T-helper 2 cell treated with Interferon-gamma antibody and Interleukin-4, amounts not matched to agents 5 μg/mL and 100 μg/mL, for 36 hours (primary cell): ENCODE results near the gene GHR.

Source experiments
- DNase-seq: peaks from one replicate; pipeline ENCODE4 v3.0.0; 2021; ENCODE audit warnings: low spot score
- H3K27ac Mint-ChIP-seq: one replicate; pipeline ENCODE4 v1.8.0; 2021; ENCODE audit warnings: mild to moderate bottlenecking, mixed read lengths
- H3K27me3 Mint-ChIP-seq: one replicate; pipeline ENCODE4 v1.8.0; 2021; ENCODE audit warnings: low read depth, mixed read lengths
- H3K36me3 Mint-ChIP-seq: one replicate; pipeline ENCODE4 v1.8.0; 2021; ENCODE audit warnings: low read depth, mixed read lengths
- H3K4me1 Mint-ChIP-seq: one replicate; pipeline ENCODE4 v1.8.0; 2021; ENCODE audit warnings: low read depth, mixed read lengths
- H3K4me3 Mint-ChIP-seq: one replicate; pipeline ENCODE4 v1.8.0; 2022; ENCODE audit warnings: mild to moderate bottlenecking, moderate library complexity, mixed read lengths
- H3K9me3 Mint-ChIP-seq: one replicate; pipeline ENCODE4 v1.8.0; 2021; ENCODE audit warnings: mixed read lengths

GHR gene

DNA sequence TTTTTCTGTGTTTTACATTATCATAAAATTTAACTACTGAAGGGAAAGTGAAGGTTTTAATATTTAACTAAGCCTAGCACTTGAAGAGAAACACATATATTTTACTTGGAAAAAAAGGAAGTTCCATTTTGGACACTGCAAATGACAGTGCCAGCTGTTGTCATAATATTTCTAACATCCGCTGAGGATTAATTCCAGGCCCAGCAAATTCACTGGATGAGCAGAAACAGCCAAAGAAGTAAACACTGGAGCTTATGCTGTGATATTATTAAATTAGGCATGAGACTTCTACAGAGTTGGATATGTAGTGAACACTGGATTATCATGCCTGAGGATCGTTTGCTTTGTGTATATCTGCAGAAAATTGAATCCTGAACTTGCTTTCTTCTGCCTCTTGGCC is 67.6 kb downstream of the GHR start:
- no peak overlapping the region for H3K27ac Mint-ChIP-seq

GRCh38 chr5:42491699-42492098 is 68.5 kb downstream of the GHR start:
- no peaks in the 10 kb centered on the region for H3K27me3 Mint-ChIP-seq

More for the DNA sequence above, 67.6 kb downstream of the GHR start:
- Mint-ChIP-seq H3K36me3 (no peaks in the 10 kb centered on the region), H3K4me1 (no peaks in the 10 kb centered on the region), H3K4me3 (no peak overlapping the region), H3K9me3 (no peaks in the 10 kb centered on the region), H3K27me3 (no peaks in the 10 kb centered on the region)
- DNase-seq, result no peak

DNA sequence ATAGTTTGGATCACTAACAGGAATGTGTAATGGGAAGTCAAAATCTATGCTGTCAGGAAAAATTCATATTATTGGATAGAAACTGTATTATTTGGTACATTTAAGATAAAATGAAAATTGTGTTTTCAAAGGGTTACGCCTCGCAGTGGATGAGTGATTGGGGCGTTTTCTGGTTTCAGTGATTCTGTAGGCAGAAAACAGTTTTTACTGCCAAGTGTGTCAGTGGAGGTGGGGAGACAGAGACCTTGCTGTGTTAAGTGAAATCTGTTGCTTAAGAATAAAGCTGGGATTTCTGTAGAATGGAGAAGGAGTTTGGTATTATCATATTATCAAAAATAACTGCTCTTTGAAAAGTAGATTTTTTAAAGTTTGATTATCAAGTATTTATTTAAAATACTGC is 69.7 kb downstream of the GHR start:
- H3K4me1 Mint-ChIP-seq, result no peaks in the 10 kb centered on the region
- H3K4me3 Mint-ChIP-seq, result no peak overlapping the region
- H3K36me3 Mint-ChIP-seq, result no peaks in the 10 kb centered on the region
- no peaks in the 10 kb centered on the region for H3K9me3 Mint-ChIP-seq
- no peak overlapping the region for H3K27ac Mint-ChIP-seq
- DNase-seq, result no peak
- no peaks in the 10 kb centered on the region for H3K27me3 Mint-ChIP-seq

More at GRCh38 chr5:42491699-42492098, 68.5 kb downstream of the GHR start:
- no peaks in the 10 kb centered on the region for H3K9me3 Mint-ChIP-seq
- DNase-seq, result no peak
- H3K36me3 Mint-ChIP-seq, result no peaks in the 10 kb centered on the region
- no peak overlapping the region for H3K4me3 Mint-ChIP-seq
- no peaks in the 10 kb centered on the region for H3K4me1 Mint-ChIP-seq
- no peak overlapping the region for H3K27ac Mint-ChIP-seq

GRCh38 chr5:42494414-42494813 is 71.2 kb downstream of the GHR start:
- H3K4me1 Mint-ChIP-seq, result no peaks in the 10 kb centered on the region
- H3K27me3 Mint-ChIP-seq, result no peaks in the 10 kb centered on the region
- H3K4me3 Mint-ChIP-seq, result no peak overlapping the region
- no peak overlapping the region for H3K27ac Mint-ChIP-seq
- no peaks in the 10 kb centered on the region for H3K36me3 Mint-ChIP-seq
- H3K9me3 Mint-ChIP-seq, result no peaks in the 10 kb centered on the region
- no peak for DNase-seq

DNA sequence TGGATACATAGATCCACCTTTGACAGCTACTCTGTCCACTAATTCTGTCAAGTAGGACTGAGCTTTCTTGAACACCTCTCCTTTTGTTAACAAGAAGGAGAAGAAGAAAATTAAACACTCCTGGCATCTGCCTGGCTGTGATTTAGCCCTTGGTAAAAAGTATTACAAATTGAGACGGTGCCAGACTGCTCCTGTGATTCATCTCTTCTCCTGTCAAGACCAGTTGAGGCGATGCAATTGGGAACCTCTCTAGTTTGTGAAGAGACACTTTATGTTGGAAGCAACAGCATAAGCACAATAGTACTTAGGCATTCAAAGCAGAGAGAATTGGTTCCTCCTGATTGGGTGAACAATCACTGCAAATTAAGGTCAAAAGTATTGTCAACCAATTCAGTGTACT is 72.7 kb downstream of the GHR start:
- no peak overlapping the region for H3K27ac Mint-ChIP-seq
- H3K27me3 Mint-ChIP-seq, result no peaks in the 10 kb centered on the region
- H3K4me1 Mint-ChIP-seq, result no peaks in the 10 kb centered on the region
- H3K9me3 Mint-ChIP-seq, result no peaks in the 10 kb centered on the region
- no peak overlapping the region for H3K4me3 Mint-ChIP-seq
- H3K36me3 Mint-ChIP-seq, result no peaks in the 10 kb centered on the region
- DNase-seq, result no peak

DNA sequence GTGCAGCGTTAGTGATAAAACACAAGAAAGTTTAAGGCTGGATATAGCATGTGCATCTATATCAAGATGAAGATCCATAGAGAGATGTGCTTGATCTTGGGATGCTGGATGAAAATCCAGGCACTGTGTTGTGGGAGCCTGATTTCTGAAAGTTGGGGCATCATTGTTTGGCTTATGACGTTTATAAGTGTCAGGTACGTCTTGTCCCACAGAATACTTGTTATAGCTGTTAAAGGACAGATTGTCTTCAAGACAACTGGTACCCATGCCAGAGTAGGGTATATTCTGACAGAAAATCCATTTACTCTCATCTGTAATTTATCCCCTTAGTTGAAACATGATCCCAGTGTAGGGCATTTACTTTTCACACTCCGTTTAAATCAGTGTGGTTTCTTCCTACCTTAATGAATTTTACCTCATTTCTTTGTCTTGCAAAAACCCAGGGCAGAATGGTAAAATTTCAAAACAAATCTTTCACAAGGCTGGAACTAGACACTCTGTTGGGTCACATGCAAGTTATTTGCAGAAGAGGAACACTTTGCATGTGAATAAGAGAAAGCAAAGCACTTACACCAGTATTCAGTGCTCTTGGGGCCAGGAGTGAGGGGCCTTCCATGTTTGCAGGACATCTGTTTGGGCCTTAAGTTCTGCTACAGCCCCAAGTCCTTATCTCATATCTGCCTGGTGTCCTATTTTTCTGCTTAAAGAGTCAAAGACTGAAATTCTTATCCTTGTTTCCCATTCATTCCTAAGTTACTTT is 73.3 kb downstream of the GHR start:
- Mint-ChIP-seq H3K4me1 (no peaks in the 10 kb centered on the region), H3K27ac (no peak overlapping the region), H3K36me3 (no peaks in the 10 kb centered on the region), H3K9me3 (no peaks in the 10 kb centered on the region), H3K4me3 (no peak overlapping the region), H3K27me3 (no peaks in the 10 kb centered on the region)
- no peak for DNase-seq

- no peak for DNase-seq
- no peaks in the 10 kb centered on the region for H3K9me3 Mint-ChIP-seq
- H3K36me3 Mint-ChIP-seq, result no peaks in the 10 kb centered on the region
- no peaks in the 10 kb centered on the region for H3K27me3 Mint-ChIP-seq
- H3K27ac Mint-ChIP-seq, result no peak overlapping the region
- H3K4me1 Mint-ChIP-seq, result no peaks in the 10 kb centered on the region
- H3K4me3 Mint-ChIP-seq, result no peak overlapping the region
Observed at GRCh38 chr5:42498000-42498399, 74.8 kb downstream of the GHR start.

DNA sequence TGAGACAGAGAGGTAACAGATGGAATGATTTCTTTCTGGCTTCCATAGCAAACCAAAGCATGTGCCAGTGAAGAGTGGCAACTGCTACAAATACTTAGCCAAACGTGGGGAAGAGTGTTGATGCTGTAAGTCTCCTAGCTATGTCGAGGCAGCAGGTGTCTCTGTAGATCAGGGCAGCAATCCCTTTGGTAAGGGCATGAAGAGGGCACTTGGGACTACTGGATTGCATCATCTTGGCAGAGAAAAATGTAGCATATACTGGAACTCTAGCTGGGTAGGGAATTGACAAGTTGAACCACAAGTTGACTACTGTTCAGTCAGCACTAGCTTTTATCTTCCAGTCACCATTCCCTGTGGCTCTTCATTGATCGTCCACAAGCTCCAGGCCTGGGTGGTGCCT is 75.8 kb downstream of the GHR start:
- H3K27me3 Mint-ChIP-seq, result no peaks in the 10 kb centered on the region
- H3K27ac Mint-ChIP-seq, result no peak overlapping the region
- DNase-seq, result no peak
- H3K36me3 Mint-ChIP-seq, result no peaks in the 10 kb centered on the region
- no peaks in the 10 kb centered on the region for H3K9me3 Mint-ChIP-seq
- no peak overlapping the region for H3K4me3 Mint-ChIP-seq
- no peaks in the 10 kb centered on the region for H3K4me1 Mint-ChIP-seq

- H3K27me3 Mint-ChIP-seq, result no peaks in the 10 kb centered on the region
- no peak overlapping the region for H3K4me3 Mint-ChIP-seq
- no peaks in the 10 kb centered on the region for H3K36me3 Mint-ChIP-seq
- no peaks in the 10 kb centered on the region for H3K9me3 Mint-ChIP-seq
- no peak for DNase-seq
- H3K4me1 Mint-ChIP-seq, result no peaks in the 10 kb centered on the region
- no peak overlapping the region for H3K27ac Mint-ChIP-seq
Observed at GRCh38 chr5:42500003-42500599, 76.9 kb downstream of the GHR start.

GRCh38 chr5:42502613-42503470 is 79.6 kb downstream of the GHR start:
- H3K4me3 Mint-ChIP-seq, result no peak overlapping the region
- no peaks in the 10 kb centered on the region for H3K27me3 Mint-ChIP-seq
- no peaks in the 10 kb centered on the region for H3K4me1 Mint-ChIP-seq
- no peaks in the 10 kb centered on the region for H3K9me3 Mint-ChIP-seq
- no peaks in the 10 kb centered on the region for H3K36me3 Mint-ChIP-seq
- H3K27ac Mint-ChIP-seq, result no peak overlapping the region
- DNase-seq, result no peak

GRCh38 chr5:42506662-42507061 is 83.4 kb downstream of the GHR start:
- no peaks in the 10 kb centered on the region for H3K36me3 Mint-ChIP-seq
- no peak overlapping the region for H3K4me3 Mint-ChIP-seq
- H3K9me3 Mint-ChIP-seq, result no peaks in the 10 kb centered on the region
- no peak for DNase-seq
- H3K27me3 Mint-ChIP-seq, result no peaks in the 10 kb centered on the region
- no peaks in the 10 kb centered on the region for H3K4me1 Mint-ChIP-seq
- H3K27ac Mint-ChIP-seq, result no peak overlapping the region

GRCh38 chr5:42507451-42508097 is 84.3 kb downstream of the GHR start:
- no peak overlapping the region for H3K27ac Mint-ChIP-seq
- no peaks in the 10 kb centered on the region for H3K4me1 Mint-ChIP-seq
- no peak for DNase-seq

DNA sequence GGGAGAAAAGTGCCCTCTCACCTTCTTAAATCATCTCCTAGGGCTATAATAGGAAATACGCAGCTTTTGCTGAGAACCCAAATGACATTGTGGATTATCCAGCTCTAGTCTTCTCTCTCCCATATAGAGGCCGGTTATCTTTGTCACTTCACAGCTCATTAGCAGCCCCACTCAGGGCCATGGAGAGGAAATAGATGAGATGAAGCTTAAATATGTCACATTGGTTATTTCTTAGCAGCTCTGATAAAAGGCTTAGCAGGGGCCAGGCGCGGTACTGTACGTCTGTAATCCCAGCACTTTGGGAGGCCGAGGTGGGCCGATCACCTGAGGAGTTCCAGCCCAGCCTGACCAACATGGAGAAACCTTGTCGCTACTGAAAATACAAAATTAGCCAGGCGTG is 90.0 kb downstream of the GHR start:
- Mint-ChIP-seq H3K4me3 (no peak overlapping the region), H3K36me3 (no peaks in the 10 kb centered on the region), H3K27me3 (no peaks in the 10 kb centered on the region), H3K27ac (no peak overlapping the region), H3K9me3 (no peaks in the 10 kb centered on the region), H3K4me1 (no peaks in the 10 kb centered on the region)
- DNase-seq, result no peak

More at GRCh38 chr5:42507451-42508097, 84.3 kb downstream of the GHR start:
- H3K9me3 Mint-ChIP-seq, result no peaks in the 10 kb centered on the region
- no peak overlapping the region for H3K4me3 Mint-ChIP-seq
- H3K36me3 Mint-ChIP-seq, result no peaks in the 10 kb centered on the region
- no peaks in the 10 kb centered on the region for H3K27me3 Mint-ChIP-seq

GRCh38 chr5:42514754-42515153 is 91.5 kb downstream of the GHR start:
- DNase-seq, result no peak
- Mint-ChIP-seq H3K27ac (no peak overlapping the region), H3K36me3 (no peaks in the 10 kb centered on the region), H3K27me3 (no peaks in the 10 kb centered on the region), H3K4me1 (no peaks in the 10 kb centered on the region), H3K4me3 (no peak overlapping the region), H3K9me3 (no peaks in the 10 kb centered on the region)
